Neural progenitor cell (in vitro differentiated cells): Measurements from ENCODE around the gene WDR41.

Experiments
- CTCF ChIP-seq: fragments of 200-600 bp; sonication (generic); IDR thresholded peaks from 2 replicates; pipeline ENCODE4 v1.5.1; 2017; ENCODE audit warnings: antibody characterized with exemption, mild to moderate bottlenecking
- EZH2 ChIP-seq: fragments of 200-600 bp; sonication (generic); IDR thresholded peaks from 2 replicates; pipeline ENCODE4 v1.6.1; 2017; ENCODE audit warnings: antibody characterized with exemption, mild to moderate bottlenecking, moderate library complexity
- EZH2phosphoT487 ChIP-seq: fragments of 200-600 bp; sonication (generic); IDR thresholded peaks from 2 replicates; pipeline ENCODE4 v1.6.1; 2017; ENCODE audit warnings: antibody characterized with exemption

DNA sequence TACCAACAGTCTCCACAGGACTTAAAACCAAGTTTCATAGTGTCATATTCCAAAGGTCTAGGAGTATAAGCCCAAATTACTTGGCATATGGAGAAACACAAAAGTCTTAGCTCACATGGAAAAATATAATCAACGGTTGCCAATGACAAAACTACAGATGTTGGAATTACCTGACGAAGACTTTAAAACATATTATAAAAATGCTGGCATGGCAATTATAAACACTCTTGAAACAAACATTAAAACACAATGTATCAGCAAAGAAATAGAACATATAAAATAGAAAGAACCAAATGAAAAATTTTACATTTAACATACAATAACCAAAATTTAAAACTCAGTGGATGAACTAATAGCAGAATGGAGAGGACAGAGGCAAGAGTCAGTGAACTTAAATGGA is 7.9 kb upstream of the WDR41 start:
- no peak for TF ChIP-seq CTCF
- no peak for TF ChIP-seq EZH2
- TF ChIP-seq EZH2phosphoT487 = no peak
